HG03342 (cell line): ENCODE results near the gene RIMKLA.

Experiments used
- ATAC-seq: cut with Tn5 transposase; IDR thresholded peaks from one replicate; pipeline ENCODE4 v1.9.1; 2021; ENCODE audit warnings: mild to moderate bottlenecking, moderate library complexity; ENCODE audit not compliant: unreplicated experiment

Gene RIMKLA

DNA sequence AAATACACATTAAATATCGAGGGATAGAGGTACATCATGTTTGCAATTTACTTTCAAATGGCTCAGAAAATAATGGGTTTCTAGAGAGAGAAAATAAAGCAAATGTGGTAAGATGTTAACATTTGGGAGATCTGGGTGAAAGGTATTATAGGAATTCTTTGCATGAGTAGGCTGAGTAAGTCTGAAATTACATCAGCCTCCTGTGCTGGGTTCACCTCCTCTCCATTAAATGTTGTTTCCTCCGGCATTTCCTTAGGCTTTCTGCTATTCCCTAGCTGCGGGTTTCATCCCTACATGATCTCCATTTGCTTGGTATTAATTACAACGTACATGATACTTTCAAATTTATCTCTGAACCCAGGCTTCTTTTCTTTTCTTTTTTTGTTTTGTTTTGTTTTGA, 43.6 kb downstream of the RIMKLA start:
- no peak for ATAC-seq

DNA sequence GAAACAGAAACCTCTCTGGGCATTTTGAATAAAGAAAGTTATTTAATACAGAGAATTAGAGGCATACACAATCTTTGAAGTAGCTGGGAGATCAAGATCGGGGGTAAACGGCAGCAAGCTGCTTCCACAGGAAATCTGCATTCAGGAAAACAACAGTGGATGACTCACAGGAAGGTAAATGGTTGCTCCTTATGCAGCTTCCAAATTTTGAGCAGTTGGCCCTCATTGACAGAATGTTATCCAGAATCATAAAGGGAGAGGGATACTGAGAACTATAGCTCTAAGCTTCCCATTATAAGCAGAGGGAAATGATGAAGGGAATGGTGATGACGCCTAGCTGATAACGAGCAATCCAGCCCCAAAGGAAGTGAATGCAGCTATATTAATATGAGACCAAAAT, 46.6 kb downstream of the RIMKLA start:
- ATAC-seq = no peak

DNA sequence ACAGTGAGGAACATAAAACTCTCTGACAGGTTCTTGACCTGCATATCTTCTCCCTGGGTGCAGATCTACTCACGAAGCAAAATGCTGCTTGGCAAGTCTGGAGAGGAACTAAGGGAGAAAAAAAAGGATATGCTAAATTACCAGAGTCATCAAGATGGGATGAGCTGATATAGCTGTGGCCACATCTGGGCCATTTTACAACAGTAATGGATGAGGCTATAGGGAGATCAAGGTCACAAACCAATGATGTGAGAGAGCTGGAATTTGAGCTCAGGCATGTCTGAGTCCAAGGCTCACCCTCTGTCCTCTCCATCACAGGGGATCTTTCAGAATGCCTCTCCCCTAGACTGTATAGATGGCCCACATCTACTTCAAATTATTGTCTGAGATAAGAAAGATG, 49.0 kb downstream of the RIMKLA start:
- no peak for ATAC-seq

DNA sequence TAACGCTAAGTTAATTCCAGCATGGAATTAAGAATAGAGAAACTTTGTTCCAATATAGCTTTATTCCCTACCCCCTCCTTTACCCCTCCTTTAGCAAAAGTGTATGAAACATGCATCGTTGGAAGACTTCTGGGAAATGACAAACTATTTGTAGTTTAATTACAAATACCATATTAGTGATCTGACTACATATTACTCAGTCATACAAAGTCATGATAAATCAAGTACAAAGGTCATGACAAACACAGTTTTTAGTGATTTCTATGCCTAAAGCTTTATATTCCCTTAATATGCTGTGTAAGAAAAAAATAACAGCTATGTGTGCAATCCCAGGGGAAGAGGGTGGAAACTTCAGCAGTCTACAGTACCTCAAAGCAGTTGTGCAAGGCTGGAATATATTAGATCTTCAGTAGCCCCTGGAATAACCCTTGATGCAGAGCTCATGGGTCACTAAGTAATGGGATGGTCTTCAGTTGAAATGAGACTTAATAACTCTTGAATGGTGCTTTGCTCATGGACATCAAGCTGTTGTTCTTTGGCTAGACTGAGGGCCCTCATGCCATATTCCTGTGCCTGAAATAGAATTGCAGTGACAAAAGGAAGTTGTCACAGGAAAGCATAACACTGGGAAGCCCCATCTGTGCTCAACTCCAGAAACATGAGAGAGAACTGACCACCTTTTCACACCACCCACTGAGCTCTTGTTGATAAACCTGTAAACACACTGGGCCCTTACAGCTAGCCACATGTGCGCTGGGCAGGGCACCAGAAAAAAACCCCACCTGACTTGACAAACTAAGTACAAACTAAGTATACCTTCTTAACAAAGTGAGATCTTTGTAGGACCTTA, 49.9 kb downstream of the RIMKLA start:
- no peak for ATAC-seq

DNA sequence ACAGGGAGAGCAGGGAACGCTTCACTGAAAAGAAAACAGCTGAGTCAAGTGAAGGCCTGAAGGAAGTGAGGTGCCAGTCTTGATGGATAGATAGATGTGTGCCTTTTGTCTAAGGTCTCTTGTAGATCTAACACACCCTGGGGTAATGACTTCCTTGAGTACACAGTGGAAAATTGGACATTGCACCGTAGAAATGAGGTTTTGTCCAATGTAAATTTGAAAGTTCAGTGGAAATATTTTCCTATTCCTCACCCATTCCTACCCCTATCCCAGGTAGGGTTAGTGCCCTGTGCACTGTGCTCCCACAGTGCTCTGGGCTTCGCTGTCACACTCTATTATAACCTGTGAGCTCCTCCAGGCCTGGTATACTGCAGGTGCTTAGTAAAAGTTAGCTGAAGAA, 50.9 kb downstream of the RIMKLA start:
- ATAC-seq = no peak

DNA sequence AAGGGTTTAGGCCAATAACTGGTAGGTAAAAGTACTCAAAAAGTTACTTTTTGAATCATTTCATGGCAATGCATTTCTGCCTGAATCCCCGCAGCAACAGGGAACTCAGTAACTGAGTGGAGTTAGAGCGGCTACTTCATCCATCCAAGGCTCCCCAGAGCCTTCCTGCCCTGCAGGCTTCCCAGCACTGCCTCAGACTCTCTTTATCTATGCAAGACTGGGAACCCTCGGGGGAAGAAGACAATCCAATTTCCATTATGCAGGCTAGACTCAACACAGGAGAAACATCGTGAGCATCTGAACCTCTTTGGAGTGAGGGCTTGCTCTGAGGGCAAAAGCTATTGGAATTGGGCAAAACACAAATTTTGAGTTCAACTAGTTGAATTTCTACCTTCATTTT, 52.1 kb downstream of the RIMKLA start:
- no peak for ATAC-seq

DNA sequence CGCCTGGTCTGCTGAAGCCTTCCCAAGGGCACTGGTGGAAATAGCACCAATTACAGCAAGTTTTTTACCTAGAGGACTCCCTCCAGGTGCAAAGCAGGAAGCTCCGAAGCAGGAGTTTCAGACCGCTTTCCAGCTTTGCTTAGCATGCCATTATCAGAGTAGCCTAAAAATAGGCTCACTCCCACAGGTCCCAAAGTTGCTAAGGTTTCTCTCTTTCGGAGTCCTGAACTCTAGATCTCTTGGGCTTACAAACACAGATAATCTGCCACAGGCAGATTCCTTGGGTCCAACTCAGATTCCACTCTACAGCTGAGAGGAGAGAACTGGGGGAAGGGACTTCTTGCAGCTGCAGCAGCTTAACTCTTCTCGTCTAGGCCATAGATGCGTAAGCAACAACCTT, 52.8 kb downstream of the RIMKLA start:
- no peak for ATAC-seq

DNA sequence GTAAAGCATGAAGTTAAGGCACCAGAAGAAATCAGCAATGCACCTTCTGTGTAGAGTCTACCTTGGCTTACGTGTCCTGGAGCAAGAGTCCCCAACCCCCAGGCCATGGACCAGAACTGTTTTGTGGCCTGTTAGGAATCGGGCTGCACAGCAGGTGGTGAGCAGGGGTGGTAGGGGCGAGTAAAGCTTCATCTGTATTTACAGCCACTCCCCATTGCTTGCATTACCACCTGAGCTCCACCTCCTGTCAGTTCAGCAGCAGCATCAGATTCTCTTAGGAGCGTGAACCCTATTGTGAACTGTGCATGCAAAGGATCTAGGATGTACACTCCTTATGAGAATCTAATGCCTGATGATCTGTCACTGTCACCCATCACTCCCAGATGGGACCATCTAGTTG, 53.7 kb downstream of the RIMKLA start:
- ATAC-seq = no peak

DNA sequence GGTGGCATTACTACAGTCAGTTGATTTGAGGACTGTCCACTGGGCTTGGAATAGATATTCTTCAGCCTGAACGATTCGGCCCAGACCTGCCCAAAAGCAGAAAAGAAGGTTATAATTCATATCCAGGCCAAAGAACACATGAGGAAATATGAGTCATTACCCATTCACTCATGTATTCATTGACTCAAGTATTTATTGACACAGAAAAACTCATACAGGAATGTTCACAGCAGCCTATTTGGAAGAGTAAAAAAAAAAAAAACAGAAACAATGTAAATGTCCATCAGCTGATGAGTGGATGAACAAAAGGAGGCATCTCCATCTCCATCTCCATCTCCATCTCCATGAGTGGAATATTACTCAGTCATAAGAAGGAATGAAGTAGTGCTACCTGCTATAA, 59.3 kb downstream of the RIMKLA start:
- no peak for ATAC-seq

DNA sequence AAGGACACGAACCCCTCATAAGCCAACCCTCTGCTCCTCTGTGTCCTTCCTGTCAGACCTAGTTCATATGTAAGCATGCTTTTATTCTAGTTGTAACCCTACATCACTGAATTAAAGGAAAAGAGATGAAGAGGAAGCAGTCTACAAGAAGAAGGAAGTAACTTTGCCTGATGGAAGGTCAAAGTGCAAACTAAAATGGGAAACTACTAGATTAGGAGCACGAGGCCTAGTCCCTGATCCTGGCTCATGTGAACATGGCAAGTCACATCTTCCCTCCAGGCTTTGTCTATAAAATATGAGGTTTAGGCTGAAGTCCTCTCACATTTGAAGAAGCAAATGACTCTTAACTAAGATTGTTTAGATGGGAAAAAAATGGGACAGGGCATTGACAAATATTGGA, 62.1 kb downstream of the RIMKLA start:
- ATAC-seq = no peak

DNA sequence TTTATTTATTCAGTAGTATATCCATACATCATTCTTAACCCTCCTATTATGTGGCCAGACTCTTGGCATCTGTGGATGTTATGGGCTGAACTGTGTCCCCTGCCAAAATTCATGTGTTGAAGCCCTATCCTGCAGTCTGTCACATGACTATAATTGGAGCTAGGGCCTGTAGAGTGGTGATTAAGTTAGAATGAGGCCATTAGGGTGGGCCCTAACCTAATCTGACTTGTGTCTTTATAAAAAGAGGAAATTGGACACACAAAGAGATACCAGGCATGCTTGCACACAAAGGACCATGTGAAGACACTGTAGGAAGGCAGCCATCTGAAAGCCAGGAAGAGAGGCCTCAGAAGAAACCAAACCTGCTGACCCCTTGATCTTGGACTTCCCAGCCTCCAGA, 68.7 kb downstream of the RIMKLA start:
- ATAC-seq = no peak

DNA sequence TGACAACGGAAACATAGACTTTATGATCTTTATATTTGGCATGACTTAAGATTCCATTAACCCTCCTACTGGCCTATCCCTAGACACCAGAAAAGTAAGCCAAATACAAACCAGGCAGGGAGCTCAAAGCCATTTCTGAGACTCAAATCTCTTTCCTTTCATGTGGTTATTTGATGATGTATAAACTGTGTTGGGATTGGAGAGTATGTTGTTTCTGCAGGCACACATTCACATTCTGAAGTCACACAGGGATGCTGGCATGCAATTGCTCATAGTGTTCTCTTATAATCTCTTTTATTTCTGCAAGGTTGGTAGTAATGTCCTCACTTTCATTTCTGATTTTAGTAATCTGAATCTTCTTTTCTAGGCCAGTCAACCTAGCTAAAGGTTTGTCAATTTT, 69.5 kb downstream of the RIMKLA start:
- no peak for ATAC-seq

DNA sequence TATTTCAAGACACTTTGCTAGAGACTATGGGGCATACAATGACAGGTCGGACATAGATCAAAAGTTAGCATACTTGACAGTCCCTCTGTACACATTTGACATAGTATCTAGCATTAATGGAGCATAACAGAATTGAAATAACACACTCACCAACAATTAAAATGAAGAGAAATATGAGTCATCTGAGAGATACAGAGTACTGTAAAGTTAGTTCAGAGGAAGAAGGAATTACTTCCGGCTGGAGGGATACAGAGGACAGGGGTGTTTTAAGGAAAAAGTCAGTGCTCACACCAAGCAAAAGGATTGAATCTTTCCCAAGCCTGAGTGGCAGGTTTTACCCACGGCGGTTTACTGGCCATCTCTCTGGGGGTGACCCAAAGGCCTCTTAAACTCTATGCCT, 72.8 kb downstream of the RIMKLA start:
- ATAC-seq = no peak

DNA sequence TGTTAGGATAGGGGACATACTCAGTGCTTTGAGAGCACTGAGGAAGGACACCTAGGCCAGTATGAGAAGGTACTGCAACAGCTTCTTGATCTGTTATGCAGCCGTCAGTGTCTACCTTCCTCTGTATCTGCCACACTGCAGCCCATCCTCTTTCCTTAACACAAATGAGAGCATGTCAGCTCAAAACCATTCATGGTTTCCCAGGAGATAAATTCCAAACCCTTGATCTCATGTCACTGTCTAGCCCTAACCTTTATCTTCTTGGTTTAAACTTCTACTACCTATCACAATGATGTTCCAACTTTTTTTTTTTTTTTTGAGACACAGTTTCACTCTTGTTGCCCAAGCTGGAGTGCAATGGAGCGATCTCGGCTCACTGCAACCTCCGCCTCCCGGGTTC, 73.8 kb downstream of the RIMKLA start:
- ATAC-seq = no peak

DNA sequence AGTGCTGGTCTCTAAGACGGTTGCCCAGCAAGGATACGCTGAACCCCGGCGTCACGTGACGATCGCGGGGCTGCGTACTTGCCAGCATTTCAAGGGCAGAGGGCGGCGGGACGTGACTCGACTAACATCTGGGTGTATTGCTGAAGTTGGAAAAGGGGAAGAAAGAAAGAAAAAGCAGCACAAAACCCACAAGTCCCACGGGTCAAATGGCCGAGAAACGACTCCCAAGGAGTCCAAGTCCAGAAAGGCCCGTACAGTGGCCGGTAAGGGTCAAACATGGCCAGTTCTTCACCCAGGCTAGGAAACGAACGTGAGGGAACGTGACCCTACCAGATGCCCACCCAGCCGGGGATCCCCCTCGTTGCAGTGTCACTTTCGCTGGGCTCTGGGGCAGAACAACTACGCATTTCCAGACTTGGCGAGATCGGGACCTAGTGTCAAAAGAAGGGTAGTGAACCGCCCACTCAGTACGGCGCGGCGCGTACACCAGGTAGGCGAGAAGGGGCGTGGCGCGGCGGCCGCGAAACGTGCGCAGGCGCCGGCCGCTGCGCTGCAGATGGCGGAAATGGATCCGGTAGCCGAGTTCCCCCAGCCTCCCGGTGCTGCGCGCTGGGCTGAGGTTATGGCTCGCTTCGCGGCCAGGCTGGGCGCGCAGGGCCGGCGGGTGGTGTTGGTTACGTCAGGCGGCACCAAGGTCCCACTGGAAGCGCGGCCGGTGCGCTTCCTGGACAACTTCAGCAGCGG, 75.6 kb downstream of the RIMKLA start, which contains the start of the genes PPCS and ZMYND12:
Gene PPCS, plus strand, starts transcription at position 534 of the 744 bp plus-strand sequence. Its CDS starts 23 bp downstream, at position 557.
Gene ZMYND12, minus strand, starts transcription at position 13 of the 744 bp plus-strand sequence. CDS start 25 bp downstream, outside the sequence.
- ATAC-seq = peak; percentile 81

DNA sequence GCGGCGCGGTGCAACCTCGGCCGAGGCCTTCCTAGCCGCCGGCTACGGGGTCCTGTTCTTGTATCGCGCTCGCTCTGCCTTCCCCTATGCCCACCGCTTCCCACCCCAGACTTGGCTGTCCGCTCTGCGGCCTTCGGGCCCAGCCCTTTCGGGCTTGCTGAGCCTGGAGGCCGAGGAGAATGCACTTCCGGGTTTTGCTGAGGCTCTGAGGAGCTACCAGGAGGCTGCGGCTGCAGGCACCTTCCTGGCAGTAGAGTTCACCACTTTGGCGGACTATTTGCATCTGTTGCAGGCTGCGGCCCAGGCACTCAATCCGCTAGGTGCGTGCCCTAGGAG, 76.1 kb downstream of the RIMKLA start:
- peak; percentile 57 for ATAC-seq

DNA sequence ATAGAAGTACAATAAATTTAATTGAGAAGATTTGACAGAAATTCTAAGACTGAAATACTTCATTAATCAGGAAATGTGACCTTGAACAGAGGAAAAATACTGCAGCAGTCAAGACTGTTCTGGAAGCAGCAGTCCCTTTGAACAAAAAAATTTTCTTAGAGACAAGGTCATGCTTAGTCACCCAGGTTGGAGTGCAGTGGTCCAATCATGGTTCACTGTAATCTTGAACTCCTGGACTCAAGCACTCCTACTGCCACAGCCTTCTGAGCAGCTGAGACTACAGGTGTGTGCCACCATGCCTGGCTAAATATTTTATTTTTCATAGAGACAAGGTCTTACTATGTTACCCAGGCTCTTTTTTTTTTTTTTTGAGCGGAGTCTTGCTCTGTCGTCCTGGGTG, 80.6 kb downstream of the RIMKLA start:
- no peak for ATAC-seq

DNA sequence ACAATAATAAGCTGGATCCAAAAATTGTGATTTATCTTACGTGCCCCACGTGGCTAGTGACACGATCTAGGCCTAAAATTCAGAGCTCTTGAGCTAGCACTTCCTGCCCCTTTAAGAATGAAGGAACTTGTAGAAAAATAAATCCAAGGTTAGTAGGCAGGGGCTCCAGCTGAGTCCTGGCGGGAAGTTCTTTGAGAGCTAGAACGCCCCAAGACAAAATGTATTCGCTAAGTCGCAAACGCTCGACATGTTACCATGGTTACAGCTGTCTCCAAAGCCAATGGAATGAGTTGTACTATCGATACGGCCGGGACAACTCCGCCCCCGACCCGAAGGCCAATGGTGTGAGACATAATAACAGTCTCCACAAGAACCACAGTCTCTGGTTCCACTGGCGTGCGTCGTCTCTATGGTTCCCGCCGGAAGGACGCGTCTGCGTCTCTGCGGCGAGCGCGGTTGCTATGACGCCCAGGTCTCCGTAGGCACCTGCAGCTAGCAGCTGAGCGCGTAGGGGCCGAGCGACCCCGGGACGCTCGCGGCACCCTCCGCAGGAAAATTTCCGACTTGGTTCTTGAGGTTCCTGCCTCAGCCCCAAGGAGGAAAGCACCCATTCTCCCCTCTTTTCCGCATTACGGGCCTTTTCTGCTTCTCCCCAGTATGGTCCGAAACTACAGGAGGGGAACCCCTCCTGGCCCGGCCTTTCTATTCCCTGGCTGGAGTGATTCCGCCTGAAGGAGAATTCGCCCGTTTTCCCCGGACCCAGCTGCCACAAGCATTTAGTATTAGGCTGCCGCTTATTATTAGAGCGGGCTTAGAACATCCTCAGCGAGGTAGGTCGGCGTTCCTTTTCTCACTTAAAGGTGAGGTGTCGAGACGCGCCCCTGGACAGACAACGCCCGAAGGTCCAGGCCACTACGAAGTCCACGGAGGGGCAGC, 82.5 kb downstream of the RIMKLA start, which contains the start of gene CCDC30:
Gene CCDC30, plus strand, starts transcription at position 459 of the 936 bp plus-strand sequence. CDS start 17,266 bp downstream, outside the sequence.
- ATAC-seq = peak; percentile 99

DNA sequence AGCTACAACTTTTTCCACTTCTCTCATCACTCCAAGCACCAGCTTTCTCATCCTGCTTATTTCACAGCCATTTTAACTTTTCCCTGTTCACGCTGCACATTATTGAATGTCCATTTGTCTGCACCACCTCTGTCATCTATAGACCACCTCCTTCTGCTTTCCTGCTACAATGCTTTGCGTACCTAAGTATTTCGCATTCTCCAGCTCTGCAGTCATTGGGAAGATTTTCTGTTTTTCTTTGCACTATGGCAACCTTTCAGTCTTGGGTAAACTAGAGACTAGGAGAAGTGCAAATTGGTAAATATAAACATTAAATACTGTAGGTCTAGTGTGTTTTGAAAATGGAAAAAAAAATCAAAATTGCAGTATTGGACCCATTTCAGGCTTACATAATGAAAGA, 83.3 kb downstream of the RIMKLA start:
- no peak for ATAC-seq

DNA sequence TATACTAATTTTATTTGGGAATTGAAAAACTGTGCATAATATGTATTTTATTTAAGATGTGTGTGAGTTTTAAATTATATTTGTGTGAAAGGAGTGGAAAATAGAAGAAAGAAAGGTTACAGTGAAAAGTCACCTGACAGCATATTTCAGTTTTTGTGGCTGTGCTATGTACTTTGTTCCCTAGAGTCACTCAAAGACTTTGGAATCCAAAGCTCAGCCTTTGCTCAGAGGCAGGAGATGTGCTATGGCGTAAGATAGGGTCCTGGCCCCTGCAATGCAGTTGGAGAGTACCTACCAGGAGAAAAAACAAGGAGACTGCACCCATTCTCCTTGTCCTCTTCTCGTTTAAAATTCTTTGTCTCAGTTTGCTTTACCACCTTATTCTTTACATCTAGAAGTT, 85.4 kb downstream of the RIMKLA start:
- ATAC-seq = no peak

DNA sequence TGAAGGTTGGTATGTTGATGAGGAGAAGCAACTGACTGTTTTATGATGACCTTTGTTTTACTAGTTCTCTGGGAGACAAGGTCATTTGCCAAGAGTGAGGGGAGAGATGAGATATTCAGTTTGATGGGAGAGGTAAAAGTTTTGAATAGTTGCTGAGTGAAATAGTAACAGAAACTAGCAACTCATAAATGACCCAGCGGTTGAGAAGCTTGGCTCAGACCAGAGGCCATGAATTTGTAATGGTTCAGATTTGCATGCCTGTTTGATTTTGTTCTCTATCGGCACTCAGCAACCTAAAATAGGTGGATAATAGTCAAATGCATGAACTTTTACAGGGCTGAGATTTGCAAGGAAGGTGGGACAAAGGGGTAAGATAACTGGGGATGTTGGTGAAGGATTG, 89.1 kb downstream of the RIMKLA start:
- no peak for ATAC-seq
